ENCODE data around the gene PEX5.
"Not testable (repeated sequence)": the region's sequence is repeated elsewhere in the genome, so short reads cannot be mapped to it uniquely, and the experiment has no call there.

Gene PEX5

DNA sequence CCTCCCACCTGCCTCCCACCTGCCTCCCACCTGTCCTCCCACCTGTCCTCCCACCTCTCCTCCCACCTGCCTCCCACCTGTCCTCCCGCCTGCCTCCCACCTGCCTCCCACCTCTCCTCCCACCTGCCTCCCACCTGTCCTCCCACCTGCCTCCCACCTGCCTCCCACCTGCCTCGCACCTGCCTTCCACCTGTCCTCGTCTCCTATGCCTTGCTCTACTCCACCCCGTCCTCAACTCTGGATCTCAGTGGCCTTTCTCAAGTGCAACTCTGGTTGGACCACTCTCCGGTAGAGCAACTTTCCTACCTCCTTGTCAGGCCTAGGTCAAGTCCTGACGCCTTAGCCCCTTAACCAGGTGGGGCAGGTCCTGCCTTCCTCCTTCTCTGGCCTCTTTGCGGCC is 29.3 kb upstream of the PEX5 start:
- no peak for DNase-seq (ENCODE audit: low read depth)

DNA sequence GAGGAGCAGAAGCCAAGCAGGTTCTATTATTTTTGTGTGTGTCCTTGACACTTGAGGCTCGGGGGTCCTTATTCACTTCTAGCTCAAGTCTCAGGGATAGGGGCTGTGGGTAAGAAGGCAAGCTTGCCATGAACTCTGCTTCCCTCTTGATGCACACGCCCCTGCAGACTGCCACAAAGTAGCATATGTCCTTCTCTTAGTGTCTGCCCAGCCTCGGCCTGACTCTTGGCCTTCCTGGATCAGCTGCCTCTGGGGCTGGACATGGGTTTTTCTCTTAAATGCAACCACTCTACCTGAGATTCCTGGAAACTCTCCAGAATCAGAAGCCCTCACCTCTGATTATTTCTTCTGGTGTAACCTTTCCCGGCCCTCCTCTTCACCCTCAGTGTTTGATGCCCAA is 28.2 kb upstream of the PEX5 start:
- no peak for DNase-seq (ENCODE audit: low read depth)

DNA sequence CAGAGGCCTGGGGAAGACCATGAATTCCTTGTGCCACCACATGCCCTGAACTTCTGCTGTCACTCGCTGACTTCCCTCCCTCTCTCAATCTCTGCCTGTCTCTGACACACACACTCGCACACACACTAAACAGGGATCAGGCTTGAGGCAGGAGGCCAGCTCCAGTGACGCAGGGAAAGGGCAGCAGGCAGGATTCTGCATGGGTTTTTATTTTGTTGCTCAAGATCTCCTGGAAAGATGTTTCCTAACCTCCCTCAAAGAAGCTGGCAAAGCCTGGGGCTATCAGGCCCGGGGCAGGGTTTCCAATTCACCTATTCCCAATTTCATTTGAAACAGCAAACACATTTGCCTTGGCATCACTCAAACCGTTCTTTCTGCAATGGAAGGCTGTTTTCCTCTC is 27.7 kb upstream of the PEX5 start:
- peak; percentile 46 for DNase-seq (ENCODE audit: low read depth)

DNA sequence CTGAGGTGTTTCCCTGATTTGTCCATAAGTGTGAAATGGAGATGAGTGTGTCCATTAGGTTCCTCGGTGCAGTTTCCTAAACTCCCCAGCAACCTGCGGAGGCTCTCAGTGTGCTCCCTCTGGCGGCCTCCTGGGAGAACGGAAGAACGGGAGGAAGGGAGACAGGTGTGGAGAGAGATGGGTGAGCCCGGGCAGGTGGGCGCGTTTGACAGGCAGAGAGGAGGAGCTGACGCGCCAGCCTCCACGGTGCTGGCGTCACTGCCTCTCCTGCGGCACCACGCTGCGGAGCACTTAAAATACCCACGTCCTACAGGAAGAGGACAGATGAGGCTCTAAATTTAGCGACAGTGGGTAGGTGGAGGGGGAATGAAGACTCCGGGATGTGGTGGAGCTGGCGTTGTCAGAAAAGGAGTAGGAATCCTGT is 26.8 kb upstream of the PEX5 start:
- no peak for DNase-seq (ENCODE audit: low read depth)

DNA sequence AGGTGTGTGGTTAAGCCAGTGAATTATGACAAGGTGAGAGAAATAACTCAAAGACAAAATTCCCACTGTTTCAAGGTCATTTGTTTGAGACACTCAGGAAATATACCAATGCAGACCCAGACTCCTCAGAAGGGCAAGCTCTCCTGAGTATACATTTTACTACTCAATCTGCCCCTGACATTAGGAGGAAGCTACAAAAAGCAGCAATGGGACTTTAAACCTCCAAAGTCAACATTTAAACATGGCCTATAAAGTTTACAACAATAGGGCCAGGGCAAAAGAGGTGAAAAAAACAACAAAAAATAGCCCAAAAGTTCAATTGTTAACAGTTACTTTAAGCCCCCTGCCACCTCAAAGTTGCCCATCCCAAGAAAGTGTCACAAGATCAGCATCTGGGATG is 19.5 kb upstream of the PEX5 start:
- no peak for DNase-seq (ENCODE audit: low read depth)

DNA sequence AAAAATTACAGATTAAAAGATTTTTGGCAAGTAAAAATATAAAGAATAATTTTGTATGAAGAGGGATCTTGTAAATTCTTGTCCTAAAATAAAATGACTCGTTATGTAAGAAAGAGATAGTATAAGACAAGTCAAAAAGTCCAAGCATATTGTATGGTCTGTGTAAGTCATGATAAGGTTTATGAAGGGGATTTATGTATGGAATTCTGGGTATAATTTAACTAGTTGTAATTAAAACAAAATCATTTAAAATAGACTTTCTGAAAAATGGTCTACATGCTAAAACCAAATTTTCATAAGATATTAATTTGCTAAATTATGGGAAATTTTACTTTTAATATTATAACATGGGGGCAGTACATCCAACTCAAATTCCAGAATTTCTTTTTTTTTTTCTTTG is 17.6 kb upstream of the PEX5 start:
- no peak for DNase-seq (ENCODE audit: low read depth)

DNA sequence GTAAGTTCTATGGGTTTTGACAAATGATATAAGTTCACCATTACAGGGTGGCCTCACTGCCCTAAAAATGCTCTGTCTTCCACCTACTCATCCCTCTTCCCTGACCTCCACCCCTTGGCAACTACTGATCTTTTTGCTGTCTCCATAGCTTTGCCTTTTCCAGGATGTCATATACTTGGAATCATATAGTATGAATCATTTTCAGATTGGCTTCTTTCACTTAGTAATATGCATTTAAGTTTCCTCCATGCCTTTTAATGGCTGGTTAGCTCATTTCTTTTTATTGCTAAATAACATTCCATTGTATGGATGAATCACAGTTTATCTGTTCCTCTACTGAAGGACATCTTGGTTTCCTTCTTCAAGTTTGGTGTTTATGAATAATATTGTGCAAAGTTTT is 14.0 kb upstream of the PEX5 start:
- no peak for DNase-seq (ENCODE audit: low read depth)

DNA sequence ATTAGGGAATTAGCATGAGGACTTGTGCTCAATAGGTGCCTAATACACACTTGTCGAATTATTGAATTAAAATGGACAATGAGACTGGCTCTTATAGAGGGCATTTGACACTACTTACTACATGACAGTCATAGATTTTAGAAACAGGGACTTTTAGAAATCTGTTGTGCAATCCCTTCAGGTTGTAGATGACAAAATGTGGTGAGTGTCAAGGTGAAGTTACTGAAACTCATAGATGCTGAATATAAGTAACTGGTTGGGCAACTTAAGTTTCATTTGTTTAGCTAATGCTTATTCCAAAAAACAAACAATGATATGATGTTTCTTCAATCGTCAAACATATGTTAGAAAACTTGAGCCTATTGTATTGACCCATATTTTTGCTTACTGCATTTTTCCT is 12.9 kb upstream of the PEX5 start:
- DNase-seq (ENCODE audit: low read depth), result no peak

DNA sequence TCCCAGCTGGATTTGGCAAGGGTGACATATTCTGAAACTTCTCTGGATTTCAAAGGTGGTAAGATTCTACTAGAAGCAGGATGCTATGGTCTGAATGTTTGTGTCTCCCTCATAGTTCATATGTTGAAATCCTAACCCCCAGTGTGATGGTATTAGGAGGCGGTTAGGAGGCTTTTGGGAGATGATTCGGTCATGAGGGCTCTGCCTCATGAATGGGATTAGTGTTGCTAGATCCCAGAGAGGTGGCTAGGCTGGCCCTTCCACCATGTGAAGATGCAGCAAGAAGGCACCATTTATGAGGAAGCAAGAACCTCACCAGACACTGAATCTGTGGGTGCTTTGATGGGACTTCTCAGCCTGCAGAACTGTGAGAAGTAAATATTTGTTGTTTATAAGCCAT is 11.0 kb upstream of the PEX5 start:
- no peak for DNase-seq (ENCODE audit: low read depth)

DNA sequence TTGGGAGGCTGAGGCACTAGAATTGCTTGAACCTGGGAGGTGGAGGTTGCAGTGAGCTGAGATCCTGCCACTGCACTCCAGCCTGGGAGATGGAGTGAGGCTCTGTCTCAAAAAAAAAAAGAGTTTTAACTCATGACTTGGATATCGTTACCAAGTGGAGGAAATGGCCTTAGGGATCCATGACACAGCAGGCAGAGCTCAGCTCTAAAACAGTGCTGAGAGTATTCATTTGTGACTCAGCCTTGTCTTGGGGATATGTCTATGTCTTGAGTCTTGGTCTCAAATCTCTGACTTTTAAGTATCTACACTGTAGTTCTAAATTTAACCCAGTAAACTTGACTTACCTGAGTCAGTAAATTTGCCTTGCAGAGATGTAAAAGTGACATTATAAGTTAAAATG is 8.8 kb upstream of the PEX5 start:
- peak; percentile 35 for DNase-seq (ENCODE audit: low read depth)

DNA sequence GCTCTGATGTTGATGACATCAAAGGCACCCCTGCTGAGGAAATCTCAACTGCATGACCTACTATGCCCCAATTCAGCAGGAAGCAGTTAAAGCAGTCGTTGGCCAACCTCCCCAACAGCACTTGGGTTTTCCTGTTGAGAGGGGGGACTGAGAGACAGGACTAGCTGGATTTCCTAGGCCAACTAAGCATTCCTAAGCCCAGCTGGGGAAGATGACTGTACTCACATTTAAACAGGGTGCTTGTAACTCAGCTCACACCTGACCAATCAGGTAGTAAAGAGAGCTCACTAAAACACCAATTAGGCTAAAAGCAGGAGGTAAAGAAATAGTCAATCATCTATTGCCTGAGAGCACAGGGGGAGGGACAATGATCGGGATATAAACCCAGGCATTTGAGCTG is 3.4 kb upstream of the PEX5 start:
- DNase-seq (ENCODE audit: low read depth), result not testable (repeated sequence)

DNA sequence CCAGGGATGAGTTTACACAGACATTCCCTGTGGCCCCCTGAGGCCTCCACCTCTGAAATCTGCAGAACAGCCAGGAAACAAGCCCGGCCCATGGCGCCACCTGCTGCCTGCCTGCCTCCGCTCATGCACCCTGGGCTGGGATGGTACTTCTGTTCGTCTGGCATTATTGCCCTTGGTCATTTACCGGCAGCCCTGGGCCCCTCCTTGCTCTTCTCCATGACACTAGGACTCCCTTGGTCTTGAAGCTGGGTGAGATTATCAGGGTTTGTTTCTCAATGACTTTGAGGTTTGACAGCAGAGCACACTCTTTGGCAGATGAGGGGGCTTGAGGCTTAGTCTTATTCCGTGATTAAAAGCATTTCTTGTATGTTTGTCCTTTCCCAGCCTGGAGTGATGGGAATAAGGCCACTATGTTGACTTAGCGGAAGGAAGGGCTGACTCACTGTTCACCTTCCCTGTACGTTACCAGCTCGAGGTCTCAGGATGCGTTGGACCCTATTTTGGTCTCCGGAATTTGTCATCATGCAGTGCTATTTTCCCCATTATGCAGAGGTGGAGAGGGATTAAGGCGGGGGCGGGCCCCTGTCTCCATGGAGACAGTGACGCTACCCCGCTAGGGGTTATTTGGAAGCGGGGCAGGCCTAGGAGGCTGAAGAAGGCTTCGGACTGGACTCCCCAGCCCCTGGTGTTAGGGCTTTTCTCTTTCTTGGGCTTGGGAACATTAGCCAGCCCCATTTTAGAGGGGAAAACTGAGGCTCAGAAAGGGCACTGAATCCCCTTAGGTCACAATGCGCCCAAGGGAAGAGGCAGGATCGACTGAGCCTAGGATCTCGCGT is 706 bp upstream of the PEX5 start:
- DNase-seq (ENCODE audit: low read depth), result peak; percentile 37

DNA sequence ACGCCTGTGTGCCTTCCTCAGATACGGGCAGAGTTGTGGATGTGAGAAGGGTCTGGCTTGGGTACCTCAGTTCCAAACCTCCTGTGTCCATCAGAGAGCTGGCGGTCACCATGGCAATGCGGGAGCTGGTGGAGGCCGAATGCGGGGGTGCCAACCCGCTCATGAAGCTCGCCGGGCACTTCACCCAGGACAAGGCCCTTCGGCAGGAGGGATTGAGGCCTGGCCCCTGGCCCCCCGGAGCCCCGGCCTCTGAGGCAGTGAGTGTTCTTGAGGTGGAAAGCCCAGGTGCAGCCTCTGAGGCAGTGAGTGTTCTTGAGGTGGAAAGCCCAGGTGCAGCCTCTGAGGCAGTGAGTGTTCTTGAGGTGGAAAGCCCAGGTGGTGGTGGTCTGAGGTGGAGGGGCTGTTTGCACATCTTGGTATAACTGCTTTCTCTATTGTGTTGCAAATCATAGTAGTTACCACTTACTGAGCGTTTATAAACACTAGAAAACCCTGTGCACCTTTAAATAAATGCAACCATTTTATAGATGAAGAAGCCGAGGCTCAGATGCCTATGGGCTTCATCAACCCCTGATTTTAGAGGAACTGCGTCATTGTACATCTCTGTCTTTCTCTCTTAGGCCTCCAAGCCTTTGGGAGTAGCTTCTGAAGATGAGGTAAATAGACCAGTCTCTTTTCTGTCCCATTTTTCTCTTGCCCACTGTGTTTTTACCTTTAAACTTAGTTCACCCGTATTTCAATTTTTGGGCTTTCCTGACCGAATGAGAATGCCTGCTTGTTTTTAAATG is 976 bp downstream of the PEX5 start:
- DNase-seq (ENCODE audit: low read depth), result no peak

DNA sequence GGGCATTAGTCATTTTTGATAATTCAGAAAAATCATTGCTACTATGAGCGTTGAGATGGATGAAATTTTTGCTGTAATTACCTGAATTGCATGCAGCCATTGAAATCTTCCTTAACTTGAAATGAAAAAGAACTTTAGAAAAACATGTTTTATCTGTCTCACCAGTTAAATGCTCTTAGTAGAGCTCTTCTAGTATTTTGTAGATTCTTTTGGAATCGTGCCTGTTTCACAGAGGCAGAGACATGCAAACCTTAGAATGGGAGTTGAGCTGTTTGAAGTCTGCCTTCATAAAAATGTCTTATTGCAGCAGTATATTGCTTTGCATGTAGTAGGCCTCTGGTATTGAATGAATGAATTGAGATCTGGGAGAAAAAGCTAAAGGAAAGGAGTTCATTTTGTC is 4.2 kb downstream of the PEX5 start:
- no peak for DNase-seq (ENCODE audit: low read depth)

DNA sequence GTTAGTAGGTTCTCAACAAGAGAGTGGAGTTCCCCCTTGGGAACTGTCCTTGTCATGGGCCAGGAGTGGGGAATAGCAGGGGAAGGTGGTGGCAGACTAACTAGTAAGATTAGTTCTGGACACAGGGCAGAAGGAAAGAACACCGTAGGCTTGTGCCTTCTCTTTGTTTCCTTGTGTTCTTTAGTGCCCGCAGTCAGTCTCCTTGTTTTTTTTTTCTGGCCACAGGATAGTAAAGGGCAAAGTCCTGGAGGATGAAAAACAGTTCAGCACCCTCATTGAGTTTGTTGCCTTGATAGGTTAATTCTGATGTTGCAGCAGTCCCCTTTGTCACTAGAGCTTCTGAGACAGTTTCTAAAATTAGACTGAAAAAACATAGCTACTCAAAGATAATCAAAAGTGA is 8.4 kb downstream of the PEX5 start:
- no peak for DNase-seq (ENCODE audit: low read depth)

DNA sequence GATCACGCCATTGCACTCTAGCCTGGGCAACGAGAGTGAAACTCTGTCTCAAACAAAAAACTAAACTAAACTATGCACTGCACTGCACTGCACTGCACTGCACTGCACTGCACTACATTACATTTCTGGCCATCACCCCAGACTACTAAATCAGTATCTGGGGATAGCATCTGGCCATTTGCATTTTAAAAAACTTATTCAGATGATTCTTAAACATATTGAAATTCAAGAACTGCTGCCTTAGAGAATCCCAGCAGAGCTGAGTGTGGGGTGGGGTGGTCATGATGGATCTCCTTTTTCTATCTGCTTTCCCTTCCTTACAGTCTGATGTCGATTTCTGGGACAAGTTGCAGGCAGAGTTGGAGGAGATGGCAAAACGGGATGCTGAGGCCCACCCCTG is 13.6 kb downstream of the PEX5 start:
- no peak for DNase-seq (ENCODE audit: low read depth)

DNA sequence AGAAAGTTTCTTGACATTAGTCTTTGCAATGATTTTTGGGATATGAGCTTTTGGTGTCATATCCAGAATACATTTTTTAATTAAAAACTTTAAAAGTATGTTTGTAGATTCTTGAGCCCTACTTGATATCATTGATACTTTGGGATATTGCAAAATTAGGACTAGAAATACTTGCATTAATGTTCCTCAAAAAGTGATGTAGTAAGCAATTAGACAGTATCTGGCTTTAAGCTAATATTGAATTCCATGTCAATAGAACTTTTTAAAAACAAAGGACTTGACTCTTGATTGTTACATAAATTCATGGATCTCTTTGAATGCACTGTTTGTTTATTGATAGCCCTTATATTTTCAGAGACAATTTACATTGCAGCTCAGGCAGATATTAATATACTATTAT is 15.6 kb downstream of the PEX5 start:
- DNase-seq (ENCODE audit: low read depth), result no peak

DNA sequence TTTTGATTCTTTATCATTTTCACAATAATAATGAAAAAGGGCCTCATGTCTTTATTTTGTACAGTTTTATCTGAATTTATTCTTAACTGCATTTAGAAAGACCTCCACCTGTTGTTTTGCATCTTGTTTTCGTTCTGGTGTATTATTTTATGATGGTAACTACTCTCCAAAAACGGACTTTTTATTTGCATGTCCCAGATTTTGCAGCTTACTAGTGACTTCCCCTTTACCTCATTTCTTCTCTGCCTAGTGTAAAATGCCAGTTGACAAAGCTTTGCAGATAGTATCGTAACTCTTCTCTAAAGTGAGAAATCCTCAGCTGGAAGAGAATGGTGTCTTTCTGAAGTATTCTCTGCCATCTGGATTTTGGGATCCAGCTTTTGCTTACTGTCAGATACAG is 17.2 kb downstream of the PEX5 start:
- no peak for DNase-seq (ENCODE audit: low read depth)

DNA sequence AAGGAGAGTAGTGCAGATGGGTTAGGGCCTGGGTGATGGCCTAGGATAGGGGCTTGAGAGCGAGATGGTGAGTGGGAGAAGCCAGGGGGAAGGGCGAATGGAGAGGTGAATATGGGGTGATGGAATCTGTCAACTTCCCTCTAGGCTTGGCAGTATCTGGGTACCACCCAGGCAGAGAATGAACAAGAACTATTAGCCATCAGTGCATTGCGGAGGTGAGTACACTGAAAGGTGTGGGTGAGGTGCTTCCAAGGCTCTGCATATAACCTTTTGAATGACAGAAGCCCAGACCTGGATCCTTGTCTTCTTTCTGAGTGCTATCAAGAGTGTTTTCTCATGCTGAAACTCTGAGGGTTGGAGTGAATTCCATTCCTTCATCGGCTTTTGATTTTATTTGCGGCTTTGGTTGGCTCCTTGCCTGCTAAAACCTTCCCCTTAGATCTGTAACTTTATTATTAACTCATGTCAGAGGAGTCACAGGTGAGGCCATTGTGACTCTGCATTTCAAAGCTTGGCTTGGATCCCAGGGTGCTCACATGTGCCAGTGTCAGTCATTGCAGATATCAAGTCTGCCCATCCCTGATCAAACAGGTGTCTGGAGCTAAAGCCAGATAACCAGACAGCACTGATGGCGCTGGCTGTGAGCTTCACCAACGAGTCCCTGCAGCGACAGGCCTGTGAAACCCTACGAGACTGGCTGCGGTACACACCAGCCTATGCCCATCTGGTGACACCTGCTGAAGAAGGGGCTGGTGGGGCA is 18.6 kb downstream of the PEX5 start:
- DNase-seq (ENCODE audit: low read depth), result no peak

DNA sequence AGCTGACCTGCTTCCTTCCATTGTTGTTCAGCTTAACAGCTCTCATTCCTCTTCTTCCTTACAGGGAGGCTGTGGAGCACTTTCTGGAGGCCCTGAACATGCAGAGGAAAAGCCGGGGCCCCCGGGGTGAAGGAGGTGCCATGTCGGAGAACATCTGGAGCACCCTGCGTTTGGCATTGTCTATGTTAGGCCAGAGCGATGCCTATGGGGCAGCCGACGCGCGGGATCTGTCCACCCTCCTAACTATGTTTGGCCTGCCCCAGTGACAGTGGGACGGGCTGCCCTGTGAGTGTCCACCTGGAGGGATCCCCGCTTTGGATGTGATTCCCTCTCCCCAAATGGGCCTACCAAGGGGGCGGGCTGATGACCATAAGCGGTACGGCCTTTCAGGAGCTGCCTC is 20.5 kb downstream of the PEX5 start:
- DNase-seq (ENCODE audit: low read depth), result no peak

DNA sequence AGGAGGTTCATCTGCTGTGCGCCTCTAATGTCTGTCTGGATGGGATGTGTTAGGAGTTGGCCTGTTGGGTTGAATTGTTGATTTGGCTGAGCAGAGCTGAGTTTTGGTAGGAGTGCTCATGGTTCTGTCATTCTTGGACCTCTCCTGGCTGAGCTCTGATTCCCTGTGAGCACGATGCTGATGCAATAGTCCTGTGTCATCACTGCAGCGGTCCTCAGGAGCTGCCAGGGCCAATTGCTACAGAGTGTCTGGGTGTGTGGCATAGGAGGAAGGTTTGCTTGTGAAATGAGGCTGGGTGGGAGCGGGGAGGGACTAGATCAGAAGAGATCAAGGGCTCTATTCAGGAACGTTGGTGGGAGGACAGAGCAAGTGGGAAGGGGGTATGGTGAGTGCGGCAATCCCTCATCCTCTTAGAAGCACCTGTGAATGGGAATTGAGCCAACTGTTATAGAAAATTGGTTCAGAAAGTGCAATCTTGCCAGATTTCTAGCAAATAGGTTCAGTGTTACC is 21.2 kb downstream of the PEX5 start:
- DNase-seq (ENCODE audit: low read depth), result no peak

DNA sequence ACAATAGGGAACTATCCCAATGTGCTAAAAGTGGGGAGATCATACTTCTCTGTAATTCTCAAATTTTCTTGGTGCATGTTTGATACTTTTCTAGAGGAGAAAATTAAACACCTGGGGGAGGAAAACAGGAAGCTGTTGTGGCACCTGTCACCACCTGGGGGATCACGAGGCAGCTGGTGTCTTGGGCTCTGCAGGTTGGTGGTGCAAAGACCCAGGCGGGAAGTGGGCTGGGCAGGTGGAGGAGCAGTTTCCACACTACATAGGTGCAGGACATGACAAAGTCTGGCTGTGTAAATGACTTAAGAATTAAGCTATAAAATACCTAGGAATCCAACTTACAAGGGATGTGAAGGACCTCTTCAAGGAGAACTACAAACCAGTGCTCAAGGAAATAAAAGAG is 23.2 kb downstream of the PEX5 start:
- DNase-seq (ENCODE audit: low read depth), result no peak

DNA sequence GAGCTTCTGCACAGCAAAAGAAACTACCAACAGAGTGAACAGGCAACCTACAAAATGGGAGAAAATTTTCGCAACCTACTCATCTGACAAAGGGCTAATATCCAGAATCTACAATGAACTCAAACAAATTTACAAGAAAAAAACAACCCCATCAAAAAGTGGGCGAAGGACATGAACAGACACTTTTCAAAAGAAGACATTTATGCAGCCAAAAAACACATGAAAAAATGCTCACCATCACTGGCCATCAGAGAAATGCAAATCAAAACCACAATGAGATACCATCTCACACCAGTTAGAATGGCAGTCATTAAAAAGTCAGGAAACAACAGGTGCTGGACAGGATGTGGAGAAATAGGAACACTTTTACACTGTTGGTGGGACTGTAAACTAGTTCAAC is 24.3 kb downstream of the PEX5 start:
- not testable (repeated sequence) for DNase-seq (ENCODE audit: low read depth)
